ENCODE measurements around the gene RPRD2. TPM values are rescaled to one million over a fixed set of nuclear protein-coding genes. Genes with fewer than 3 reads are reported as not detected.

RPRD2 gene
- total and polyA plus RNA-seq, 2 of the 4 experiments (the other 2 are of a cell fraction) = 3.9 to 11.6 TPM

DNA sequence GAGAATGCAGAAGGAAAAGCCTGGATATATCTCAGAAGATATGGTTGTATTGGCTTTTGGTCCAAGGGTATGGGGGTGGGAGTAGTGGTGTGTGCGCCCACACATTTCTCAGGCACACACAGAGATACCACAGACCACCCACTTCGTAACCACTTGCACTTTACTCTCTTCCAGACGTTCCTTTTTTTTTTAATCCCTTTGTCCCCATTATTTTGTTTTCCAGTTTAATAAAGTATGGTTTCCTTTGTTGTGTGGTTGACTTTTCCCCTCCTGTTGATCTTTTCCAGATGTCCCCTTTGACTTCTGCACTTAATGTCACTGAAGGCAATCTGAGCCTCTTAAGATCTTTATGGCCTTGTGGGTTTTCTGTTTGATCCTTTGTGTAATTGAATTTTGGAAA, 112.8 kb downstream of the RPRD2 start:
- no peak overlapping the region for H3K9ac ChIP-seq (ENCODE audit: low read depth, low read length)
- H3K4ac ChIP-seq (ENCODE audit: low read depth, low read length) = no peak overlapping the region
- H3K23ac ChIP-seq (ENCODE audit: low read depth, low read length) = no peak overlapping the region
- H3K4me2 ChIP-seq (ENCODE audit: low read depth, low read length) = no peak overlapping the region
- no peak overlapping the region for H3K18ac ChIP-seq (ENCODE audit: low read depth, low read length)
- H2AK9ac ChIP-seq (replicated peaks; ENCODE audit: low read depth, low read length, poor library complexity) = no peak overlapping the region
- no peak overlapping the region for H2BK20ac ChIP-seq (ENCODE audit: low read depth, low read length)
- no peak overlapping the region for H2AK5ac ChIP-seq (ENCODE audit: low read depth, low read length)
- peaks cover 9% of the 10 kb centered on the region for H3K4me1 ChIP-seq (ENCODE audit: control insufficient read depth, insufficient read depth, low read length)
- dilution Hi-C loops (cut with HindIII; ENCODE audit: low sequenced_read_pairs, unreplicated experiment) = no loop called here
- TF ChIP-seq FOS (IDR thresholded peaks at IDR 0.05; ENCODE audit: low read depth, low read length) = no peak
- TF ChIP-seq CEBPB (IDR thresholded peaks at IDR 0.05; ENCODE audit: low read depth, low read length) = no peak
- no peak for TF ChIP-seq SMC3 (IDR thresholded peaks at IDR 0.05; ENCODE audit: low read depth, low read length)
- TF ChIP-seq RAD21 (IDR thresholded peaks at IDR 0.05; ENCODE audit: low read length) = no peak
- no peak for TF ChIP-seq RFX5 (IDR thresholded peaks at IDR 0.05; ENCODE audit: low read depth, low read length)
- TF ChIP-seq MAFK (IDR thresholded peaks at IDR 0.05; ENCODE audit: low read depth, low read length) = no peak
- no peak for TF ChIP-seq CTCF (conservative IDR thresholded peaks at IDR 0.05; ENCODE audit: low read depth, low read length)
- no peak for TF ChIP-seq MAZ (IDR thresholded peaks at IDR 0.05; ENCODE audit: borderline replicate concordance, low read depth, low read length)
- no peak for TF ChIP-seq NFE2L2 (IDR thresholded peaks at IDR 0.05; ENCODE audit: low read depth, low read length)
- TF ChIP-seq, protein P1, sequence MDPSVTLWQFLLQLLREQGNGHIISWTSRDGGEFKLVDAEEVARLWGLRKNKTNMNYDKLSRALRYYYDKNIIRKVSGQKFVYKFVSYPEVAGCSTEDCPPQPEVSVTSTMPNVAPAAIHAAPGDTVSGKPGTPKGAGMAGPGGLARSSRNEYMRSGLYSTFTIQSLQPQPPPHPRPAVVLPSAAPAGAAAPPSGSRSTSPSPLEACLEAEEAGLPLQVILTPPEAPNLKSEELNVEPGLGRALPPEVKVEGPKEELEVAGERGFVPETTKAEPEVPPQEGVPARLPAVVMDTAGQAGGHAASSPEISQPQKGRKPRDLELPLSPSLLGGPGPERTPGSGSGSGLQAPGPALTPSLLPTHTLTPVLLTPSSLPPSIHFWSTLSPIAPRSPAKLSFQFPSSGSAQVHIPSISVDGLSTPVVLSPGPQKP (IDR thresholded peaks at IDR 0.05; ENCODE audit: borderline replicate concordance, low read depth, low read length) = no peak
- no peak for TF ChIP-seq POLR2A (IDR thresholded peaks at IDR 0.05; ENCODE audit: low read depth, low read length)
- no peak for TF ChIP-seq RCOR1 (IDR thresholded peaks at IDR 0.05; ENCODE audit: insufficient replicate concordance, low read length)
- TF ChIP-seq MXI1 (IDR thresholded peaks at IDR 0.05; ENCODE audit: borderline replicate concordance, low read depth, low read length) = no peak
- no peak for TF ChIP-seq CHD1 (IDR thresholded peaks at IDR 0.05; ENCODE audit: low read depth, low read length)
- TF ChIP-seq USF2 (IDR thresholded peaks at IDR 0.05; ENCODE audit: low read depth, low read length) = no peak
- TF ChIP-seq BHLHE40 (IDR thresholded peaks at IDR 0.05; ENCODE audit: low read depth, low read length) = no peak
- H3K4me3 ChIP-seq (ENCODE audit: insufficient read depth, low read depth, low read length) = no peak overlapping the region
- H2BK5ac ChIP-seq (ENCODE audit: low read depth, low read length, poor library complexity, severe bottlenecking) = no peak overlapping the region
- no TSS peak for BruUV-seq (replicated peaks)
- H3K14ac ChIP-seq (replicated peaks; ENCODE audit: low read depth, low read length) = no peak overlapping the region
- in situ Hi-C loops (cut with MboI; ENCODE audit: low sequenced_read_pairs) = no loop called here
- no peak overlapping the region for H2BK15ac ChIP-seq (ENCODE audit: low read depth, low read length)
- no peak overlapping the region for H2BK120ac ChIP-seq (ENCODE audit: low read depth, low read length)
- ATAC-seq (ENCODE audit: low read depth) = no peak
- WGBS, 2 experiments (ENCODE audit: extremely low coverage in 2 of 2, insufficient read length in 1 of 2) = no CpG with 5 or more reads among the region's 3 CpGs
- no peak overlapping the region for H3K27ac ChIP-seq (ENCODE audit: insufficient read depth, low read length)
- ChIA-PET CTCF (no interaction called here), POLR2A (ENCODE audit: unreplicated experiment) (no interaction called here)
- H3K9me1 ChIP-seq (ENCODE audit: insufficient read depth, low read length) = peaks cover 9% of the 10 kb centered on the region
- no peaks in the 10 kb centered on the region for H4K20me1 ChIP-seq (ENCODE audit: insufficient read depth, low read length)
- no peak overlapping the region for H3K56ac ChIP-seq (ENCODE audit: extremely low read depth, insufficient read depth, low read length)
- peaks cover 12% of the 10 kb centered on the region for H3K36me3 ChIP-seq (ENCODE audit: control insufficient read depth, insufficient read depth, low read length)
- H2AFZ ChIP-seq (replicated peaks; ENCODE audit: low read length, poor library complexity) = no peak overlapping the region
- no peaks in the 10 kb centered on the region for H3K27me3 ChIP-seq (ENCODE audit: control insufficient read depth, insufficient read depth, low read length)
- no peak overlapping the region for H4K5ac ChIP-seq (ENCODE audit: low read depth, low read length)
- intact Hi-C loops (cut with micrococcal nuclease) = no loop called here
- no peak overlapping the region for H4K91ac ChIP-seq (ENCODE audit: insufficient read depth, low read depth, low read length)
- no peak for DNase-seq
- H4K8ac ChIP-seq (ENCODE audit: low read depth in 2 of 2, low read length in 2 of 2) = no peak overlapping the region
- no peaks in the 10 kb centered on the region for H3K9me3 ChIP-seq (ENCODE audit: control insufficient read depth, insufficient read depth, low read length)
- H3K79me1 ChIP-seq (ENCODE audit: low read depth in 1 of 2, low read length in 2 of 2) = peaks cover 3 to 4% of the 10 kb centered on the region in 2 experiments; a peak in 1 of 4 replicates

Measured in IMR-90 (cell line).